Mesothelial cell of epicardium (in vitro differentiated cells): ENCODE results near the gene TIMM8A. TPM values are rescaled to one million over a fixed set of nuclear protein-coding genes. Genes with fewer than 3 reads are reported as not detected.

ENCODE experiments used
- DNase-seq, 2 experiments: peaks; one replicate each; pipeline ENCODE4 v3.0.0; 2021; ENCODE audit warnings: low spot score in 2 of 2; ENCODE audit not compliant: unreplicated experiment in 2 of 2
- H3K27ac Mint-ChIP-seq: 2 replicates; pipeline ENCODE4 v1.8.0; 2021; ENCODE audit warnings: mixed read lengths
- H3K27me3 Mint-ChIP-seq: 2 replicates; pipeline ENCODE4 v1.8.0; 2021; ENCODE audit warnings: low read depth, mixed read lengths
- H3K36me3 Mint-ChIP-seq: 2 replicates; pipeline ENCODE4 v1.8.0; 2021; ENCODE audit warnings: mixed read lengths
- H3K4me1 Mint-ChIP-seq: 2 replicates; pipeline ENCODE4 v1.8.0; 2021; ENCODE audit warnings: mixed read lengths
- H3K4me3 Mint-ChIP-seq: 2 replicates; pipeline ENCODE4 v1.8.0; 2021; ENCODE audit warnings: mild to moderate bottlenecking, moderate library complexity, mixed read lengths
- H3K9me3 Mint-ChIP-seq: 2 replicates; pipeline ENCODE4 v1.8.0; 2021; ENCODE audit warnings: mixed read lengths
- total RNA-seq: library from RNA; stranded (reverse); gene quantifications from 3 replicates; pipeline ENCODE4 v1.2.1, GENCODE V29; 2021
- TF ChIP-seq, protein P1 (sequence below): fragments of 200-600 bp; sonication (generic); IDR thresholded peaks from one replicate; pipeline ENCODE4 v1.5.0; 2021; ENCODE audit warnings: antibody characterized with exemption; ENCODE audit not compliant: unreplicated experiment

TIMM8A gene
- total RNA-seq, 1 donor from 2014 or later = 12.2 TPM

GRCh38 chrX:101368800-101369199 is 20.3 kb upstream of the TIMM8A start:
- DNase-seq = no peak
- no peak overlapping the region for H3K4me3 Mint-ChIP-seq
- H3K9me3 Mint-ChIP-seq = peaks cover 17% of the 10 kb centered on the region
- peaks cover 3% of the 10 kb centered on the region for H3K27me3 Mint-ChIP-seq
- H3K27ac Mint-ChIP-seq = no peak overlapping the region
- no peaks in the 10 kb centered on the region for H3K36me3 Mint-ChIP-seq
- TF ChIP-seq, protein P1, sequence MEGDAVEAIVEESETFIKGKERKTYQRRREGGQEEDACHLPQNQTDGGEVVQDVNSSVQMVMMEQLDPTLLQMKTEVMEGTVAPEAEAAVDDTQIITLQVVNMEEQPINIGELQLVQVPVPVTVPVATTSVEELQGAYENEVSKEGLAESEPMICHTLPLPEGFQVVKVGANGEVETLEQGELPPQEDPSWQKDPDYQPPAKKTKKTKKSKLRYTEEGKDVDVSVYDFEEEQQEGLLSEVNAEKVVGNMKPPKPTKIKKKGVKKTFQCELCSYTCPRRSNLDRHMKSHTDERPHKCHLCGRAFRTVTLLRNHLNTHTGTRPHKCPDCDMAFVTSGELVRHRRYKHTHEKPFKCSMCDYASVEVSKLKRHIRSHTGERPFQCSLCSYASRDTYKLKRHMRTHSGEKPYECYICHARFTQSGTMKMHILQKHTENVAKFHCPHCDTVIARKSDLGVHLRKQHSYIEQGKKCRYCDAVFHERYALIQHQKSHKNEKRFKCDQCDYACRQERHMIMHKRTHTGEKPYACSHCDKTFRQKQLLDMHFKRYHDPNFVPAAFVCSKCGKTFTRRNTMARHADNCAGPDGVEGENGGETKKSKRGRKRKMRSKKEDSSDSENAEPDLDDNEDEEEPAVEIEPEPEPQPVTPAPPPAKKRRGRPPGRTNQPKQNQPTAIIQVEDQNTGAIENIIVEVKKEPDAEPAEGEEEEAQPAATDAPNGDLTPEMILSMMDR = no peak
- no peaks in the 10 kb centered on the region for H3K4me1 Mint-ChIP-seq

DNA sequence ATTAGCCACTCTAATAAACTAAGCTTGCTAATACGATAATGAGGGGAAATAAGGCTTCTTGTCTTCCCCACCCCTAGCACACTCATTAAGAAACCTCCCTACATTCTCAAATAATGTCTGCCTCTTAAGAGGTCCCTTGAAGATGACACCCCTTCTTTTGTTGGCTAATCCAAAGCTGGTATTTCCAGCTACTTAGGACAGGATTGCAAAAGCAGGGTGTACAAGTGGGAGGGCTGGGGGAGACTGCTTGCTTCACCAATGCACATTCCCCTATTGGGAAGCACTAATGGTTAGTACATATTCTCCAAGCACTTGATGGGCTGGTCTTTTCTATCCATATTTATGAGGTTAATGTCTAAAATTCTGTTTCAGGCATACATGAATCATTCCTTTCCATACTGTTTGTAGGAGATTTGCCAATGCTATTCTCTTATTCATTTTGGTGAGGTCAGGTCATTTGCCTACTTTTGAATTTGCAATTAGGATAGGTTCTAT is 16.8 kb upstream of the TIMM8A start:
- H3K27me3 Mint-ChIP-seq = peaks cover 3% of the 10 kb centered on the region
- no peaks in the 10 kb centered on the region for H3K36me3 Mint-ChIP-seq
- H3K27ac Mint-ChIP-seq = no peak overlapping the region
- TF ChIP-seq, protein P1 = no peak
- H3K4me1 Mint-ChIP-seq = no peaks in the 10 kb centered on the region
- no peak overlapping the region for H3K4me3 Mint-ChIP-seq
- no peak for DNase-seq
- peaks cover 12% of the 10 kb centered on the region for H3K9me3 Mint-ChIP-seq

DNA sequence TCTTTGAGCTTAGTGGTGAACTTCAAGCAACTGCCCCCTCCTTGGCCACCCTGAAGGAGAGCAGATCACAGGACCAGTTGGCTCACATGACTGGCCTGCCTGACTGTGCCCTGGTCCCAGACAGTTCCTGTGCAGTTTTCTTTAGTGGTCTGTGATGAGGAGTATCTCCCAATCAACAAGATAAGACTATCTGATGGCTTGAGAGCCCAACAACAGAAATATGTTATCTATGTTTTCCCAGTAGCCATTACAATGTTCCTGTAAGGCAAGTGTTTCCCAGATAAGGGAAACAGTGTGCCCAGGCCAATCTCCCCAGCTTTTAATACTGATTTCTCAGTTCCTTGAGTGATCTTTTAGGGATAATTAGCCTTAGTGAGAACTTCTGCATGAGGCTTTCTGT is 14.2 kb upstream of the TIMM8A start:
- Mint-ChIP-seq H3K4me1 (no peaks in the 10 kb centered on the region), H3K27ac (no peak overlapping the region), H3K36me3 (no peaks in the 10 kb centered on the region), H3K4me3 (no peak overlapping the region), H3K27me3 (no peaks in the 10 kb centered on the region), H3K9me3 (peaks cover 4% of the 10 kb centered on the region)
- TF ChIP-seq, protein P1 = no peak
- no peak for DNase-seq

- H3K27me3 Mint-ChIP-seq = no peaks in the 10 kb centered on the region
- TF ChIP-seq, protein P1 = no peak
- DNase-seq = no peak
- H3K36me3 Mint-ChIP-seq = no peaks in the 10 kb centered on the region
- H3K4me1 Mint-ChIP-seq = no peaks in the 10 kb centered on the region
- peaks cover 5% of the 10 kb centered on the region for H3K9me3 Mint-ChIP-seq
- H3K4me3 Mint-ChIP-seq = no peak overlapping the region
- no peak overlapping the region for H3K27ac Mint-ChIP-seq
Measured at GRCh38 chrX:101362116-101362515, 13.6 kb upstream of the TIMM8A start.

GRCh38 chrX:101360390-101360789 is 11.8 kb upstream of the TIMM8A start:
- Mint-ChIP-seq H3K4me1 (no peaks in the 10 kb centered on the region), H3K4me3 (no peak overlapping the region), H3K9me3 (peaks cover 16% of the 10 kb centered on the region), H3K27me3 (no peaks in the 10 kb centered on the region), H3K36me3 (no peaks in the 10 kb centered on the region), H3K27ac (no peak overlapping the region)
- DNase-seq = no peak
- TF ChIP-seq, protein P1 = no peak

DNA sequence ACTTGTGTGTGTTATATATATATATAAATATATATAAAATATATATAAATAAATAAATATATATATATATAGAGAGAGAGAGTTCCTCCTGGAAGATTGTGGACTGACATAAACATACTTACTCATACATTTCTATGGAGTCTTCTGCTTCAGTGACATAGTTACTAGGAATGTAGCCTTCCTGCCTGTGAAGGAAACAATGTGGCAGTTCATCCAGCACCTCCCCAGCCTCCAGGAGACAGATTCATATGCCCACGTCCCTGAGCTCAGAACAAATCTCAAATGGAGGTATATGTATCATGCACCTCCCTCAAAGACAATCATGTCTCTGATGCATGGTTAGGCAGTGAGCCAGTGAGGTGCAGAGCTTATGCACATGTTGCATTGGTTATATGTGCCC is 11.4 kb upstream of the TIMM8A start:
- Mint-ChIP-seq H3K9me3 (peaks cover 19% of the 10 kb centered on the region), H3K4me3 (no peak overlapping the region)
- TF ChIP-seq, protein P1 = no peak

More for the DNA sequence above, 11.4 kb upstream of the TIMM8A start:
- H3K27me3 Mint-ChIP-seq = no peaks in the 10 kb centered on the region
- no peak overlapping the region for H3K27ac Mint-ChIP-seq
- DNase-seq = no peak
- H3K36me3 Mint-ChIP-seq = no peaks in the 10 kb centered on the region
- H3K4me1 Mint-ChIP-seq = no peaks in the 10 kb centered on the region
